Sigmoid colon (tissue), 7 donors: ENCODE measurements around the gene GRIN1. TPM values are rescaled to one million over a fixed set of nuclear protein-coding genes. Genes with fewer than 3 reads are reported as not detected.

Source experiments
- DNase-seq: peaks from one replicate; pipeline ENCODE4 v3.0.0-alpha.2; 2019
- H3K27ac ChIP-seq, 4 donors: fragments of 200-600 bp; sonication (generic); one replicate each; pipeline ENCODE4 v1.5.1; 2016 to 2019; ENCODE audit warnings: mild to moderate bottlenecking in 1 of 4
- H3K27me3 ChIP-seq, 3 donors: fragments of 200-600 bp; sonication (generic); one replicate each; pipeline ENCODE4 v1.5.1; 2019; ENCODE audit warnings: mild to moderate bottlenecking in 1 of 3
- H3K36me3 ChIP-seq, 4 donors: fragments of 200-600 bp; sonication (generic); one replicate each; pipeline ENCODE4 v1.5.1; 2016 to 2019
- H3K4me1 ChIP-seq, 4 donors: fragments of 200-600 bp; sonication (generic); one replicate each; pipeline ENCODE4 v1.5.1; 2017 to 2019
- H3K4me3 ChIP-seq, 4 donors: fragments of 200-600 bp; sonication (generic); one replicate each; pipeline ENCODE4 v1.5.1; 2017 to 2019; ENCODE audit warnings: mild to moderate bottlenecking in 2 of 4, moderate library complexity in 1 of 4
- H3K9me3 ChIP-seq, 4 donors: fragments of 200-600 bp in 3 of 4; sonication (generic) in 3 of 4; one replicate each; pipeline versions ENCODE4 v1.5.1 to v1.6.1; 2013 to 2019
- EP300 ChIP-seq, 4 donors: sonication (generic); formaldehyde crosslinking; IDR thresholded peaks; one replicate each; pipeline ENCODE4 v1.6.1; 2017; ENCODE audit warnings: antibody characterized with exemption in 4 of 4
- POLR2A ChIP-seq, 2 donors: fragments of 450-650 bp; IDR thresholded peaks; one replicate each; pipeline ENCODE4 v1.6.1; 2016; ENCODE audit warnings: antibody characterized with exemption in 2 of 2, mild to moderate bottlenecking in 2 of 2, moderate library complexity in 2 of 2
- POLR2AphosphoS5 ChIP-seq, 4 donors: sonication (generic); formaldehyde crosslinking; IDR thresholded peaks; one replicate each; pipeline ENCODE4 v1.6.1; 2017; ENCODE audit warnings: antibody characterized with exemption in 4 of 4
- WGBS, 2 donors: extraction: QIAGEN DNeasy Blood & Tissue Kit; methylation state at CpG; one replicate each; pipeline ENCODE4 v1.1.7; 2013; 5-methylcytosine and 5-hydroxymethylcytosine counted together
- intact Hi-C: fragments of 100-400 bp; cut with DNase I; formaldehyde crosslinking; loops from one replicate; pipeline ENCODE4 v1.15.1; 2023
- polyA plus RNA-seq, 3 donors: library from polyadenylated mRNA; stranded (reverse); fragments of 200-250 nt; gene quantifications; one replicate each; pipeline ENCODE4 v1.2.3, GENCODE V29; 2013
- total RNA-seq, 4 donors: library from RNA; depleted of rRNA; stranded (reverse); fragments of >200 nt; gene quantifications; one replicate each; pipeline ENCODE4 v1.1.0, GENCODE V29; 2016
- TF ChIP-seq, protein P1 (sequence below), 4 experiments: fragments of 450-650 bp in 3 of 4; fragments of 200-600 bp in 1 of 4; IDR thresholded peaks; one replicate each; pipeline ENCODE4 v1.5.1; 2016 to 2019; ENCODE audit warnings: antibody characterized with exemption in 4 of 4, mild to moderate bottlenecking in 3 of 4, moderate library complexity in 2 of 4
- donor health status: healthy with polysubstance abuse.
- donor health status: Bipolar disorder and iron deficiency.
- donor health status: healthy.

The GRIN1 gene
- total and polyA plus RNA-seq, 7 donors, result 0.16 to 1.1 (median 0.41) TPM; not detected in 2

DNA sequence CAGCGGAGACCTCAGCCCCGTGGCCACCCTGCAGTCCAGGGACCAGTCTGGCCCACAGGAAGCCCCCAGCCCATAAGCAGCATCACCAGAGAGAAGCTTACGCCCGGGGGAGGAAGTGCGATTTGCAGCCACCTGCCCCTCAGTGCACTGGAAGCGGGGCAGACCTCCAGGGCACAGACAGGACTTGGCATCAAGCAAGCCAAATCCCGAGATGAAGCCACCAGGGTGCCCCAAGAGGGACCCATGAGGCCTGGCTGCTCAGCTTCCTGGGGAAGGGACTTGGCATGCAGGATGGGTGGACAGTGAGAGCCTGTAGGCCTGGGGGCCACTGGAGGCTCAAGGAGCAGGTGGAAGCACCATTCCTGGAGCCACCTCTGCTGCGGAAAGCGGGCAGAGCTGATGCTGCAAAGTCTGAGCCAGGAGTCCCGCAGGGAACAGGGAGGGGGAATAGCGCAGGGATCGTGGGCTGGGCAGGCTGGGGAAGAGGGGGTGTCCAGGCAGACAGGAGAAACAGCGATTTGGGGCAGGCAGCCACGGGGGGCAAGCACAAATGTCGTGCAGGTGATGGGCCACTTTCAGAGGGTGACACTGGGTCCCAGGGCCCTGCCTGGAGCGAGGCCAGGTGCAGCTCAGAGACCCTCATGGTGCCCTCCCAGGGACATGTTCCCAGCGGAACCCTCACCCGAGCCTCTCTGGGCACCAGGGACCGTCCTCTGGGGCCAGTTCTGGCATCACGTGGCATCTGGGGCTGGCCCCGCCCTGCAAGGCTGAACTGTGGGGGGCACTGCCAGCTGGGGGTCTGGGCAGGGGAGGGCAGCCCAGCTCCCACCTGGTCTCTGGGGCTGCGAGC lies 27.7 kb downstream of the GRIN1 start:
- no peak overlapping the region for H3K27ac ChIP-seq
- intact Hi-C loops, result no loop called here
- H3K4me1 ChIP-seq, result peaks cover 0 to 49% (median 48%) of the 10 kb centered on the region in 4 donors
- 61 to 74% methylated on average over 22 of the region's 22 CpGs for WGBS, 2 donors
- peaks cover 88 to 100% (median 96%) of the 10 kb centered on the region in 3 donors for H3K27me3 ChIP-seq
- TF ChIP-seq, protein P1, sequence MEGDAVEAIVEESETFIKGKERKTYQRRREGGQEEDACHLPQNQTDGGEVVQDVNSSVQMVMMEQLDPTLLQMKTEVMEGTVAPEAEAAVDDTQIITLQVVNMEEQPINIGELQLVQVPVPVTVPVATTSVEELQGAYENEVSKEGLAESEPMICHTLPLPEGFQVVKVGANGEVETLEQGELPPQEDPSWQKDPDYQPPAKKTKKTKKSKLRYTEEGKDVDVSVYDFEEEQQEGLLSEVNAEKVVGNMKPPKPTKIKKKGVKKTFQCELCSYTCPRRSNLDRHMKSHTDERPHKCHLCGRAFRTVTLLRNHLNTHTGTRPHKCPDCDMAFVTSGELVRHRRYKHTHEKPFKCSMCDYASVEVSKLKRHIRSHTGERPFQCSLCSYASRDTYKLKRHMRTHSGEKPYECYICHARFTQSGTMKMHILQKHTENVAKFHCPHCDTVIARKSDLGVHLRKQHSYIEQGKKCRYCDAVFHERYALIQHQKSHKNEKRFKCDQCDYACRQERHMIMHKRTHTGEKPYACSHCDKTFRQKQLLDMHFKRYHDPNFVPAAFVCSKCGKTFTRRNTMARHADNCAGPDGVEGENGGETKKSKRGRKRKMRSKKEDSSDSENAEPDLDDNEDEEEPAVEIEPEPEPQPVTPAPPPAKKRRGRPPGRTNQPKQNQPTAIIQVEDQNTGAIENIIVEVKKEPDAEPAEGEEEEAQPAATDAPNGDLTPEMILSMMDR (IDR thresholded peaks at IDR 0.05), result no peak
- TF ChIP-seq POLR2A (IDR thresholded peaks at IDR 0.05) (no peak), EP300 (IDR thresholded peaks at IDR 0.05) (no peak), POLR2AphosphoS5 (IDR thresholded peaks at IDR 0.05) (no peak)
- DNase-seq, result no peak
- H3K36me3 ChIP-seq, result no peaks in the 10 kb centered on the region
- H3K4me3 ChIP-seq, result no peak overlapping the region
- no peaks in the 10 kb centered on the region for H3K9me3 ChIP-seq

DNA sequence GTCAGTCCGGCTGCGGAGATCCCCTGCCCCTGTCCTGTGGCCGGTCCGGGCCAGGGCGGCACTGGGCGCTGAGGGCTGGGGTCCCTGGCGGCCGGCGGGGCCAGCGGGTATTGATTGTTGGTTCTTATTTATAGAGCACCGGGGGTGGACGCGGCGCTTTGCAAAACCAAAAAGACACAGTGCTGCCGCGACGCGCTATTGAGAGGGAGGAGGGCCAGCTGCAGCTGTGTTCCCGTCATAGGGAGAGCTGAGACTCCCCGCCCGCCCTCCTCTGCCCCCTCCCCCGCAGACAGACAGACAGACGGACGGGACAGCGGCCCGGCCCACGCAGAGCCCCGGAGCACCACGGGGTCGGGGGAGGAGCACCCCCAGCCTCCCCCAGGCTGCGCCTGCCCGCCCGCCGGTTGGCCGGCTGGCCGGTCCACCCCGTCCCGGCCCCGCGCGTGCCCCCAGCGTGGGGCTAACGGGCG lies 28.4 kb downstream of the GRIN1 start:
- peaks cover 0 to 42% (median 41%) of the 10 kb centered on the region in 4 donors for H3K4me1 ChIP-seq
- DNase-seq, result no peak
- H3K9me3 ChIP-seq, result no peaks in the 10 kb centered on the region
- H3K27ac ChIP-seq, result no peak overlapping the region
- TF ChIP-seq POLR2A (IDR thresholded peaks at IDR 0.05) (no peak), EP300 (IDR thresholded peaks at IDR 0.05) (no peak), POLR2AphosphoS5 (IDR thresholded peaks at IDR 0.05) (no peak)
- TF ChIP-seq, protein P1 (IDR thresholded peaks at IDR 0.05), result no peak
- peaks cover 81 to 100% (median 89%) of the 10 kb centered on the region in 3 donors for H3K27me3 ChIP-seq
- 14 to 25% methylated on average over 44 of the region's 44 CpGs for WGBS, 2 donors
- H3K4me3 ChIP-seq, result no peak overlapping the region
- intact Hi-C loops, result no loop called here
- no peaks in the 10 kb centered on the region for H3K36me3 ChIP-seq

DNA sequence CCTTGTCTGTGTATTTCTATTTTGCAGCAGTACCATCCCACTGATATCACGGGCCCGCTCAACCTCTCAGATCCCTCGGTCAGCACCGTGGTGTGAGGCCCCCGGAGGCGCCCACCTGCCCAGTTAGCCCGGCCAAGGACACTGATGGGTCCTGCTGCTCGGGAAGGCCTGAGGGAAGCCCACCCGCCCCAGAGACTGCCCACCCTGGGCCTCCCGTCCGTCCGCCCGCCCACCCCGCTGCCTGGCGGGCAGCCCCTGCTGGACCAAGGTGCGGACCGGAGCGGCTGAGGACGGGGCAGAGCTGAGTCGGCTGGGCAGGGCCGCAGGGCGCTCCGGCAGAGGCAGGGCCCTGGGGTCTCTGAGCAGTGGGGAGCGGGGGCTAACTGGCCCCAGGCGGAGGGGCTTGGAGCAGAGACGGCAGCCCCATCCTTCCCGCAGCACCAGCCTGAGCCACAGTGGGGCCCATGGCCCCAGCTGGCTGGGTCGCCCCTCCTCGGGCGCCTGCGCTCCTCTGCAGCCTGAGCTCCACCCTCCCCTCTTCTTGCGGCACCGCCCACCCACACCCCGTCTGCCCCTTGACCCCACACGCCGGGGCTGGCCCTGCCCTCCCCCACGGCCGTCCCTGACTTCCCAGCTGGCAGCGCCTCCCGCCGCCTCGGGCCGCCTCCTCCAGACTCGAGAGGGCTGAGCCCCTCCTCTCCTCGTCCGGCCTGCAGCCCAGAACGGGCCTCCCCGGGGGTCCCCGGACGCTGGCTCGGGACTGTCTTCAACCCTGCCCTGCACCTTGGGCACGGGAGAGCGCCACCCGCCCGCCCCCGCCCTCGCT lies 29.0 kb downstream of the GRIN1 start:
- Histone ChIP-seq H3K27ac (no peak overlapping the region), H3K4me3 (peak overlapping the region in 3 of 4 donors; percentile 27 to 42 (median 37)), H3K27me3 (peaks cover 75 to 100% (median 83%) of the 10 kb centered on the region in 3 donors), H3K36me3 (no peaks in the 10 kb centered on the region), H3K4me1 (peaks cover 0 to 36% (median 35%) of the 10 kb centered on the region in 4 donors), H3K9me3 (no peaks in the 10 kb centered on the region)
- WGBS, 2 donors, result 3 to 7% methylated on average over 57 of the region's 57 CpGs
- DNase-seq, result no peak
- TF ChIP-seq POLR2A (IDR thresholded peaks at IDR 0.05) (no peak), POLR2AphosphoS5 (IDR thresholded peaks at IDR 0.05) (no peak)
- intact Hi-C loops, result no loop called here

DNA sequence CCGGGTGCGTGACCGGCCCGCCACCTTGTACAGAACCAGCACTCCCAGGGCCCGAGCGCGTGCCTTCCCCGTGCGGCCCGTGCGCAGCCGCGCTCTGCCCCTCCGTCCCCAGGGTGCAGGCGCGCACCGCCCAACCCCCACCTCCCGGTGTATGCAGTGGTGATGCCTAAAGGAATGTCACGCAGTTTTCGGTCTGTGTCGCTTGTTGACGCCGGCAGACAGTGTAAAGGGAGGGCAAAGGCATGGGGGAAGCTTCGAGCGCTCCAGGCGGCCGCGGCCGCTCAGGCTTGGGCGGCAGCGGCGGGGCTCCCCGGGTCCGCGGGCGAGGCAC lies 29.6 kb downstream of the GRIN1 start:
- peaks cover 0 to 30% (median 29%) of the 10 kb centered on the region in 4 donors for H3K4me1 ChIP-seq
- 0 to 1% methylated on average over 36 of the region's 36 CpGs for WGBS, 2 donors
- H3K27me3 ChIP-seq, result peaks cover 69 to 100% (median 77%) of the 10 kb centered on the region in 3 donors
- H3K36me3 ChIP-seq, result no peaks in the 10 kb centered on the region
- H3K27ac ChIP-seq, result no peak overlapping the region
- no peaks in the 10 kb centered on the region for H3K9me3 ChIP-seq
- intact Hi-C loops, result no loop called here
- DNase-seq, result no peak
- TF ChIP-seq POLR2AphosphoS5 (IDR thresholded peaks at IDR 0.05), result no peak
- no peak for TF ChIP-seq EP300 (IDR thresholded peaks at IDR 0.05)
- TF ChIP-seq, protein P1 (IDR thresholded peaks at IDR 0.05), result no peak
- no peak for TF ChIP-seq POLR2A (IDR thresholded peaks at IDR 0.05)
- H3K4me3 ChIP-seq, result peak overlapping the region in 3 of 4 donors; percentile 27 to 42 (median 37)
